Spleen (tissue), 7 donors: ENCODE results near the gene AP2S1.

Experiments
- CTCF ChIP-seq, 11 experiments: fragments of 200-600 bp in 7 of 11; fragments of 450-650 bp in 4 of 11; sonication (generic) in 4 of 11; IDR thresholded peaks in 8 of 11; conservative IDR thresholded peaks in 3 of 11; 1 replicate in 7 of 11; 2 replicates in 4 of 11; pipeline versions ENCODE4 v1.4.0 to v1.8.0; 2016 to 2021; ENCODE audit warnings: antibody characterized with exemption in 11 of 11, inconsistent platforms in 4 of 11, mild to moderate bottlenecking in 1 of 11
- POLR2A ChIP-seq, 3 donors: fragments of 450-650 bp; IDR thresholded peaks; one replicate each; pipeline ENCODE4 v1.5.1; 2017; ENCODE audit warnings: antibody characterized with exemption in 3 of 3, mild to moderate bottlenecking in 1 of 3
- POLR2AphosphoS5 ChIP-seq, 3 donors: sonication (generic); formaldehyde crosslinking; IDR thresholded peaks; one replicate each; pipeline ENCODE4 v1.5.1; 2017; ENCODE audit warnings: antibody characterized with exemption in 3 of 3
- donor health status: DM: no; HTN: no; CAD: no; lungs with moderate emphysema.
- donor health status: DM: no; HTN: no; CAD: no.
- donor health status: DM: no; HTN: no; CAD: no.

DNA sequence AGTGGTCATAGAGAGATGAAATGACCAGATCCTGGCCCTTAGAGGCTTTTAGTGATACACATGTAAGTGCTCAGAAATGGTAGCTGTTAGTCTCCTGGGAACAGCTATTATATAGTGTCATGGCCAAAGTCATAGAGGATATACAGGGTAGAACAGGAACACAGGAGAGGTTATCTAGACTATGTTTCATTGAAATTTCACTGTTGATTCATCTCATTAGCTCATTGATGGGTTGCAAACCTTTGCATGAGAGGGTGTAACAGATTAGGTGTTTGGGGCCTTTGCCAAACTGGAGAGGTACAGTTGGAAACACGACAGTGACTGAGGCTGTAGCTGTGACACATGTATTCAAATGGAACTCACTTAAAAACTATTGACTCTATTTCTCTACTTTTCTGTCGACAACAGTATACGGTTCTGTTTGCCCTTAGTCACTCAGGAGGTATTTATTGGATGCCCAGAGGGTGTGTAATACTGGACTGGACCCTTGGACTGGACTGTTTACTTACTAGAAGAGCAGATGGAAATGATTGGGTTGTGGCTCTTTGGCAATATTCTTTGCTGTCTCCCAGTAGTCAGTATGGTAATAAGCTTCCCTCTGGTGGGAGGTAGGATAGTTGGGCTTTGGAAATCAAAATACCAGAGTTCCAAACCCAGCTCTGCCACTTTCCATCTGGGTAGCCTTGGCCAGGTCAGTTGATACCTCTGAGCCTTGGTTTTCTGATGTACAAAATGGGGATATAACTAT, 40.0 kb upstream of the AP2S1 start:
- no peak for TF ChIP-seq CTCF (IDR thresholded peaks at IDR 0.05 in 8 of 11, conservative IDR thresholded peaks at IDR 0.05 in 3 of 11)
- no peak for TF ChIP-seq POLR2A (IDR thresholded peaks at IDR 0.05)
- no peak for TF ChIP-seq POLR2AphosphoS5 (IDR thresholded peaks at IDR 0.05)
